Esophagus squamous epithelium (tissue), 5 donors: ENCODE data around the gene TPRX1. TPM values are rescaled to one million over a fixed set of nuclear protein-coding genes. Genes with fewer than 3 reads are reported as not detected.
"Not testable (repeated sequence)": the region's sequence is repeated elsewhere in the genome, so short reads cannot be mapped to it uniquely, and the experiment has no call there.

Experiments used
- DNase-seq: peaks from one replicate; lab custom pipeline; 2025; lab: John Stamatoyannopoulos, UW
- H3K27ac ChIP-seq, 4 donors: fragments of 200-600 bp; sonication (generic); one replicate each; pipeline ENCODE4 v1.5.1; 2016 to 2019; ENCODE audit warnings: mild to moderate bottlenecking in 1 of 4
- H3K27me3 ChIP-seq, 4 donors: fragments of 200-600 bp; sonication (generic); 1 replicate in 3 of 4; 2 replicates in 1 of 4; pipeline versions ENCODE4 v1.5.1 to v1.6.0; 2017 to 2021; ENCODE audit warnings: antibody characterized with exemption in 1 of 4
- H3K36me3 ChIP-seq, 3 donors: fragments of 200-600 bp; sonication (generic); one replicate each; pipeline ENCODE4 v1.5.1; 2016 to 2019
- H3K4me1 ChIP-seq, 3 donors: fragments of 200-600 bp; sonication (generic); one replicate each; pipeline ENCODE4 v1.5.1; 2017 to 2019
- H3K4me3 ChIP-seq, 4 donors: fragments of 200-600 bp; sonication (generic); 1 replicate in 3 of 4; 2 replicates in 1 of 4; pipeline ENCODE4 v1.5.1; 2016 to 2019; ENCODE audit warnings: mild to moderate bottlenecking in 2 of 4, moderate library complexity in 1 of 4
- H3K9me3 ChIP-seq, 3 donors: fragments of 200-600 bp; sonication (generic); one replicate each; pipeline ENCODE4 v1.5.1; 2016 to 2019
- POLR2A ChIP-seq, 4 donors: fragments of 450-650 bp; IDR thresholded peaks; one replicate each; pipeline ENCODE4 v1.6.1; 2017; ENCODE audit warnings: antibody characterized with exemption in 4 of 4, mild to moderate bottlenecking in 4 of 4, moderate library complexity in 3 of 4
- WGBS, 2 donors: methylation state at CpG; one replicate each; pipeline ENCODE4 v1.1.5; 2018; 5-methylcytosine and 5-hydroxymethylcytosine counted together
- intact Hi-C: fragments of 100-400 bp; cut with DNase I; formaldehyde crosslinking; loops from one replicate; pipeline ENCODE4 v1.15.0; 2022
- total RNA-seq, 4 donors: library from RNA; depleted of rRNA; stranded (reverse); fragments of >200 nt; gene quantifications; one replicate each; pipeline ENCODE4 v1.1.0, GENCODE V29; 2016
- TF ChIP-seq, protein P1 (sequence below), 6 experiments: fragments of 450-650 bp in 4 of 6; fragments of 200-600 bp in 2 of 6; sonication (generic) in 2 of 6; IDR thresholded peaks; one replicate each; pipeline ENCODE4 v1.5.1; 2016 to 2019; ENCODE audit warnings: antibody characterized with exemption in 6 of 6, mild to moderate bottlenecking in 4 of 6, moderate library complexity in 4 of 6
- donor health status: DM: yes; HTN: yes; CAD: no.

The TPRX1 gene
- total RNA-seq, 4 donors from 2014 or later, result not detected

- H3K36me3 ChIP-seq, result no peaks in the 10 kb centered on the region
- H3K27me3 ChIP-seq, result peaks cover 0 to 52% (median 0%) of the 10 kb centered on the region in 4 donors
- no peak overlapping the region for H3K4me3 ChIP-seq
- no peaks in the 10 kb centered on the region for H3K4me1 ChIP-seq
- WGBS, 2 donors, result 84 to 93% methylated on average over 3 to 5 of the region's 6 CpGs
- DNase-seq, result no peak
- no peaks in the 10 kb centered on the region for H3K9me3 ChIP-seq
- no peak overlapping the region for H3K27ac ChIP-seq
- intact Hi-C loops, result no loop called here
- TF ChIP-seq, protein P1, sequence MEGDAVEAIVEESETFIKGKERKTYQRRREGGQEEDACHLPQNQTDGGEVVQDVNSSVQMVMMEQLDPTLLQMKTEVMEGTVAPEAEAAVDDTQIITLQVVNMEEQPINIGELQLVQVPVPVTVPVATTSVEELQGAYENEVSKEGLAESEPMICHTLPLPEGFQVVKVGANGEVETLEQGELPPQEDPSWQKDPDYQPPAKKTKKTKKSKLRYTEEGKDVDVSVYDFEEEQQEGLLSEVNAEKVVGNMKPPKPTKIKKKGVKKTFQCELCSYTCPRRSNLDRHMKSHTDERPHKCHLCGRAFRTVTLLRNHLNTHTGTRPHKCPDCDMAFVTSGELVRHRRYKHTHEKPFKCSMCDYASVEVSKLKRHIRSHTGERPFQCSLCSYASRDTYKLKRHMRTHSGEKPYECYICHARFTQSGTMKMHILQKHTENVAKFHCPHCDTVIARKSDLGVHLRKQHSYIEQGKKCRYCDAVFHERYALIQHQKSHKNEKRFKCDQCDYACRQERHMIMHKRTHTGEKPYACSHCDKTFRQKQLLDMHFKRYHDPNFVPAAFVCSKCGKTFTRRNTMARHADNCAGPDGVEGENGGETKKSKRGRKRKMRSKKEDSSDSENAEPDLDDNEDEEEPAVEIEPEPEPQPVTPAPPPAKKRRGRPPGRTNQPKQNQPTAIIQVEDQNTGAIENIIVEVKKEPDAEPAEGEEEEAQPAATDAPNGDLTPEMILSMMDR (IDR thresholded peaks at IDR 0.05), result no peak
- TF ChIP-seq POLR2A (IDR thresholded peaks at IDR 0.05), result no peak
Observed at GRCh38 chr19:47824396-47824795, 20.0 kb upstream of the TPRX1 start.

GRCh38 chr19:47821460-47822020, 17.2 kb upstream of the TPRX1 start, which contains the start of gene CRX:
TSS of gene CRX (plus strand) at chr19:47821937. CDS start at chr19:47834444, 12,507 bp downstream.
- Histone ChIP-seq H3K36me3 (no peaks in the 10 kb centered on the region), H3K9me3 (no peaks in the 10 kb centered on the region), H3K27ac (no peak within 1 kb of the TSS), H3K4me1 (no peaks in the 10 kb centered on the region), H3K27me3 (peaks cover 0 to 64% (median 0%) of the 10 kb centered on the region in 4 donors), H3K4me3 (no peak within 1 kb of the TSS)
- TF ChIP-seq, protein P1 (IDR thresholded peaks at IDR 0.05), result no peak
- TF ChIP-seq POLR2A (IDR thresholded peaks at IDR 0.05), result no peak
- intact Hi-C loops, result no loop called here
- 44 to 79% methylated on average over 4 to 11 of the region's 15 CpGs for WGBS, 2 donors
- DNase-seq, result no peak

GRCh38 chr19:47820410-47820809, 16.1 kb upstream of the TPRX1 start:
- Histone ChIP-seq H3K27ac (no peak overlapping the region), H3K4me1 (no peaks in the 10 kb centered on the region), H3K9me3 (no peaks in the 10 kb centered on the region), H3K36me3 (no peaks in the 10 kb centered on the region), H3K4me3 (no peak overlapping the region), H3K27me3 (peaks cover 0 to 64% (median 0%) of the 10 kb centered on the region in 4 donors)
- no peak for TF ChIP-seq POLR2A (IDR thresholded peaks at IDR 0.05)
- TF ChIP-seq, protein P1 (IDR thresholded peaks at IDR 0.05), result no peak
- no peak for DNase-seq
- intact Hi-C loops, result no loop called here
- 68 to 73% methylated on average over 2 of the region's 2 CpGs for WGBS, 2 donors

DNA sequence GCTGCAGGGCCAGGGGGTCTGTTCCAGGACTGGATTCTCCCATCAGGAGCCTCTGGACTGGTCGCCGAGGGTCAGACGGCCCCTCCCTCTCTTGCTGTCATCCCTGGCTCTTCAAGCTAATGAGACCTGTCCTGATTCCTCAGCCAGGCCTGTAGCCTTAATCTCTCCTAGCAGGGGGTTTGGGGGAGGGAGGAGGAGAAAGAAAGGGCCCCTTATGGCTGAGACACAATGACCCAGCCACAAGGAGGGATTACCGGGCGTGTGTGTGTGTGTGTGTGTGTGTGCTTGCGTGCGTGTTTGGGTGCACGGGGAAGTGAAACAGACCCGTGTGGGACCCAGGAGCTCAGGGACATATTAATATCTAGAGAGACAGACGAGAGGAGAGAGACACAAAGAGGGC, 15.5 kb upstream of the TPRX1 start:
- Histone ChIP-seq H3K27ac (no peak overlapping the region), H3K4me1 (no peaks in the 10 kb centered on the region), H3K9me3 (no peaks in the 10 kb centered on the region), H3K4me3 (no peak overlapping the region), H3K27me3 (peaks cover 0 to 64% (median 0%) of the 10 kb centered on the region in 4 donors), H3K36me3 (no peaks in the 10 kb centered on the region)
- intact Hi-C loops, result no loop called here
- DNase-seq, result no peak
- WGBS, 2 donors, result 19 to 26% methylated on average over 7 to 10 of the region's 10 CpGs
- TF ChIP-seq POLR2A (IDR thresholded peaks at IDR 0.05), result no peak
- TF ChIP-seq, protein P1 (IDR thresholded peaks at IDR 0.05), result no peak

GRCh38 chr19:47818221-47818620, 13.9 kb upstream of the TPRX1 start:
- H3K36me3 ChIP-seq, H3K9me3 ChIP-seq, H3K27ac ChIP-seq, H3K4me1 ChIP-seq, H3K4me3 ChIP-seq, DNase-seq, intact Hi-C loops: not testable (repeated sequence)
- H3K27me3 ChIP-seq, result peaks cover 0 to 60% (median 0%) of the 10 kb centered on the region in 4 donors
- 71 to 83% methylated on average over 1 of the region's 1 CpG for WGBS, 2 donors

GRCh38 chr19:47816270-47816669, 11.9 kb upstream of the TPRX1 start:
- H3K9me3 ChIP-seq, H3K4me1 ChIP-seq, H3K4me3 ChIP-seq, H3K27ac ChIP-seq, intact Hi-C loops, H3K36me3 ChIP-seq, DNase-seq: not testable (repeated sequence)
- WGBS, 2 donors, result 89 to 94% methylated on average over 6 to 7 of the region's 8 CpGs
- peaks cover 0 to 42% (median 0%) of the 10 kb centered on the region in 4 donors for H3K27me3 ChIP-seq
